ENCODE results near the gene CNTF.
A peak's percentile ranks its signal among the peaks of the same experiment; 100 is the strongest.

CNTF gene

GRCh38 chr11:58580311-58580710 lies 42.2 kb upstream of the CNTF start:
- Histone ChIP-seq H3K4me3 (ENCODE audit: low read depth, low read length, poor library complexity, severe bottlenecking) (peak overlapping the region; percentile 91), H3F3A (ENCODE audit: insufficient read depth, low read length) (0 out of 2 replicates have a peak, but pooled peaks cover 3% of the 10 kb centered on the region), H3K9me3 (ENCODE audit: low read length) (no peaks in the 10 kb centered on the region), H3K9ac (ENCODE audit: low read length) (peak overlapping the region; percentile 98), H3K27ac (ENCODE audit: low read depth, low read length, poor library complexity, severe bottlenecking) (peak overlapping the region; percentile 84), H4K20me1 (ENCODE audit: insufficient read depth, low read length) (no peaks in the 10 kb centered on the region), H3K9me2 (ENCODE audit: low read depth, low read length) (no peaks in the 10 kb centered on the region), H3K79me2 (ENCODE audit: insufficient read depth, low read length) (peaks cover 67% of the 10 kb centered on the region), H3K36me3 (ENCODE audit: insufficient read depth, low read length) (peaks cover 27% of the 10 kb centered on the region), H2AFZ (ENCODE audit: low read length) (no peak overlapping the region), H3K27me3 (ENCODE audit: insufficient read depth, low read length) (no peaks in the 10 kb centered on the region), H3K4me2 (ENCODE audit: low read length) (peak overlapping the region; percentile 86), H3K4me1 (ENCODE audit: insufficient read depth, low read length, severe bottlenecking) (peaks cover 64% of the 10 kb centered on the region)
- no peak for TF ChIP-seq EZH2 (IDR thresholded peaks at IDR 0.05; ENCODE audit: borderline replicate concordance, low read length)
- no peak for TF ChIP-seq CTCF (IDR thresholded peaks at IDR 0.05; ENCODE audit: low read length)

GRCh38 chr11:58582437-58582836 lies 40.0 kb upstream of the CNTF start:
- H3K36me3 ChIP-seq (ENCODE audit: insufficient read depth, low read length), result peaks cover 48% of the 10 kb centered on the region
- peaks cover 63% of the 10 kb centered on the region for H3K4me1 ChIP-seq (ENCODE audit: insufficient read depth, low read length, severe bottlenecking)
- H3K9me2 ChIP-seq (ENCODE audit: low read depth, low read length), result no peaks in the 10 kb centered on the region
- no peaks in the 10 kb centered on the region for H3F3A ChIP-seq (ENCODE audit: insufficient read depth, low read length)
- H3K9ac ChIP-seq (ENCODE audit: low read length), result no peak overlapping the region; the same call in 1 of the 2 replicates
- no peak overlapping the region for H3K27ac ChIP-seq (ENCODE audit: low read depth, low read length, poor library complexity, severe bottlenecking)
- peak overlapping the region; percentile 13 for H3K4me3 ChIP-seq (ENCODE audit: low read depth, low read length, poor library complexity, severe bottlenecking)
- H3K79me2 ChIP-seq (ENCODE audit: insufficient read depth, low read length), result peaks cover 77% of the 10 kb centered on the region
- no peak overlapping the region for H2AFZ ChIP-seq (ENCODE audit: low read length)
- no peaks in the 10 kb centered on the region for H3K9me3 ChIP-seq (ENCODE audit: low read length)
- H3K27me3 ChIP-seq (ENCODE audit: insufficient read depth, low read length), result no peaks in the 10 kb centered on the region
- no peaks in the 10 kb centered on the region for H4K20me1 ChIP-seq (ENCODE audit: insufficient read depth, low read length)
- peak overlapping the region; percentile 86 for H3K4me2 ChIP-seq (ENCODE audit: low read length)
- TF ChIP-seq CTCF (IDR thresholded peaks at IDR 0.05; ENCODE audit: low read length), result no peak
- no peak for TF ChIP-seq EZH2 (IDR thresholded peaks at IDR 0.05; ENCODE audit: borderline replicate concordance, low read length)

GRCh38 chr11:58586998-58587397 lies 35.5 kb upstream of the CNTF start:
- H3K79me2 ChIP-seq (ENCODE audit: insufficient read depth, low read length), result peaks cover 97% of the 10 kb centered on the region
- no peak overlapping the region for H3K27ac ChIP-seq (ENCODE audit: low read depth, low read length, poor library complexity, severe bottlenecking)
- H3K4me3 ChIP-seq (ENCODE audit: low read depth, low read length, poor library complexity, severe bottlenecking), result no peak overlapping the region
- H3K4me2 ChIP-seq (ENCODE audit: low read length), result no peak overlapping the region
- no peaks in the 10 kb centered on the region for H3K9me3 ChIP-seq (ENCODE audit: low read length)
- H3K36me3 ChIP-seq (ENCODE audit: insufficient read depth, low read length), result peaks cover 57% of the 10 kb centered on the region
- H2AFZ ChIP-seq (ENCODE audit: low read length), result no peak overlapping the region
- peaks cover 45% of the 10 kb centered on the region for H3K4me1 ChIP-seq (ENCODE audit: insufficient read depth, low read length, severe bottlenecking)
- H3K9ac ChIP-seq (ENCODE audit: low read length), result no peak overlapping the region
- no peaks in the 10 kb centered on the region for H4K20me1 ChIP-seq (ENCODE audit: insufficient read depth, low read length)
- H3K9me2 ChIP-seq (ENCODE audit: low read depth, low read length), result no peaks in the 10 kb centered on the region
- no peaks in the 10 kb centered on the region for H3K27me3 ChIP-seq (ENCODE audit: insufficient read depth, low read length)
- no peak for TF ChIP-seq EZH2 (IDR thresholded peaks at IDR 0.05; ENCODE audit: borderline replicate concordance, low read length)
- no peak for TF ChIP-seq CTCF (IDR thresholded peaks at IDR 0.05; ENCODE audit: low read length)
- H3F3A ChIP-seq (ENCODE audit: insufficient read depth, low read length), result no peaks in the 10 kb centered on the region
